Measurements from ENCODE around the gene TMEM213.

DNA sequence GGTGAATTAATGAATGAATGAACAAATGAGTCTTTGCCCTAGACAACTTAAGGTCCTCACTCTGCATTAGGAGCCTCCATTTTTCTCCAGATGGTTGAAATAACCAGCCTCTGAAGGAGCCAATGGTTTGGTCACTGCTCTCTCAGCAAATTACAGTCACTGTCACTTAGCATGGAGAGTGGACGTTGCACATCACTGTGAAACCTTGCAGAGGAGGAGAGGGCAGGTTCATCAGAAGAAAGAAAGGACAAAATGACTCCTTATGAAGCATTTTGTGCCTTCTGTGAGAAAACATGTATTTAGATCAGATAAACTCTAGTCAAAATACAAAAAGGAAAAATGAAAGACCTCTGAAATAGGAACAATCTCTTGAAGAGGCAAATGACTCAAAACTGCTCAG is 6.8 kb downstream of the TMEM213 start:
- TF ChIP-seq EZH2phosphoT487 (IDR thresholded peaks at IDR 0.05; ENCODE audit: insufficient read depth, low read depth) (no peak), EZH2 (IDR thresholded peaks at IDR 0.05; ENCODE audit: insufficient read depth, poor library complexity, severe bottlenecking) (no peak)
